ENCODE data around the gene PARP1. TPM values are rescaled to one million over a fixed set of nuclear protein-coding genes. Genes with fewer than 3 reads are reported as not detected.

The PARP1 gene
- polyA plus RNA-seq, 3 donors = 17.7 to 30.0 (median 23.3) TPM

DNA sequence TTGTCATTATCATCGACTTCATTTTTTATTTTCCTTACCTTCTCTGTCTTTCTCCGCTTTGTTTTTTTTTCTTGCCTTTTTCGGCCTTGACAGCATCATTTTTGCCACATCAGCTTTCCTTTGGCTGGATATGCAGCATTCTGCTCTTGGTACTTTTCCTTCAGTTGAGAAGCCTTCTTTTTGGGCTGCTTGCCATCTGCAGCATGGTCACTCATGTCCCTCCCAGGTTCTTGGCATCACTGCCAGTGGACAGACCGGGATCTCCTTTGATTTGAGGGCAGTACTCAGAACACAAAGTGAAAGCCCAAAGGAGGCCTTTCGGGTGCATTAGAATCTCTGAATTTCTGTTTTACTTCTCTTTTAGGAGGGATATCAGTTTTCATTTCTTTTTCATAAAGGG lies 3.7 kb upstream of the PARP1 start:
- no peak overlapping the region for H3K4me3 Mint-ChIP-seq
- peaks cover 0 to 11% (median 5%) of the 10 kb centered on the region in 3 donors for H3K27me3 Mint-ChIP-seq (ENCODE audit: low read depth in 3 of 3)
- peaks cover 7 to 13% of the 10 kb centered on the region in 2 donors for H3K4me1 ChIP-seq (ENCODE audit: control insufficient read depth in 1 of 2, insufficient read depth in 2 of 2, low read length in 2 of 2)
- no peaks in the 10 kb centered on the region for H3K36me3 ChIP-seq (replicated peaks in 1 of 2; ENCODE audit: control insufficient read depth in 1 of 2, insufficient read depth in 2 of 2, low read length in 2 of 2)
- peaks cover 4% of the 10 kb centered on the region for H4K20me1 ChIP-seq (ENCODE audit: insufficient read depth, low read length)
- intact Hi-C loops (cut with micrococcal nuclease) = no loop called here
- WGBS (ENCODE audit: insufficient coverage) = 81% methylated on average over 3 of the region's 5 CpGs
- no peak overlapping the region for H3K27ac ChIP-seq (ENCODE audit: low read depth in 1 of 2, low read length in 2 of 2)
- peaks cover 0 to 5% (median 0%) of the 10 kb centered on the region in 7 donors for H3K9me3 Mint-ChIP-seq
- no peak overlapping the region for H3K9ac ChIP-seq (ENCODE audit: insufficient read depth, low read length, poor library complexity, severe bottlenecking)
- H3K27me3 ChIP-seq (ENCODE audit: control insufficient read depth in 2 of 2, insufficient read depth in 2 of 2, low read length in 2 of 2) = no peaks in the 10 kb centered on the region
- H3K4me1 Mint-ChIP-seq = peaks cover 7% of the 10 kb centered on the region
- TF ChIP-seq, protein P1, sequence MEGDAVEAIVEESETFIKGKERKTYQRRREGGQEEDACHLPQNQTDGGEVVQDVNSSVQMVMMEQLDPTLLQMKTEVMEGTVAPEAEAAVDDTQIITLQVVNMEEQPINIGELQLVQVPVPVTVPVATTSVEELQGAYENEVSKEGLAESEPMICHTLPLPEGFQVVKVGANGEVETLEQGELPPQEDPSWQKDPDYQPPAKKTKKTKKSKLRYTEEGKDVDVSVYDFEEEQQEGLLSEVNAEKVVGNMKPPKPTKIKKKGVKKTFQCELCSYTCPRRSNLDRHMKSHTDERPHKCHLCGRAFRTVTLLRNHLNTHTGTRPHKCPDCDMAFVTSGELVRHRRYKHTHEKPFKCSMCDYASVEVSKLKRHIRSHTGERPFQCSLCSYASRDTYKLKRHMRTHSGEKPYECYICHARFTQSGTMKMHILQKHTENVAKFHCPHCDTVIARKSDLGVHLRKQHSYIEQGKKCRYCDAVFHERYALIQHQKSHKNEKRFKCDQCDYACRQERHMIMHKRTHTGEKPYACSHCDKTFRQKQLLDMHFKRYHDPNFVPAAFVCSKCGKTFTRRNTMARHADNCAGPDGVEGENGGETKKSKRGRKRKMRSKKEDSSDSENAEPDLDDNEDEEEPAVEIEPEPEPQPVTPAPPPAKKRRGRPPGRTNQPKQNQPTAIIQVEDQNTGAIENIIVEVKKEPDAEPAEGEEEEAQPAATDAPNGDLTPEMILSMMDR (IDR thresholded peaks at IDR 0.05) = no peak
- no peak for DNase-seq
- peaks cover 6% of the 10 kb centered on the region for H3K79me2 ChIP-seq (ENCODE audit: insufficient read depth, low read length)
- H2AFZ ChIP-seq (ENCODE audit: insufficient read depth, low read depth, low read length, poor library complexity, severe bottlenecking) = no peak overlapping the region
- H3K27ac Mint-ChIP-seq = no peak overlapping the region
- no peak overlapping the region for H3K4me3 ChIP-seq (replicated peaks in 1 of 3; ENCODE audit: low read depth in 2 of 3, low read length in 3 of 3)
- H3K9me3 ChIP-seq (replicated peaks in 1 of 2; ENCODE audit: control insufficient read depth in 1 of 2, insufficient read depth in 1 of 2, low read length in 2 of 2) = no peaks in the 10 kb centered on the region
- no peaks in the 10 kb centered on the region for H3K36me3 Mint-ChIP-seq
- no peak overlapping the region for H3K4me2 ChIP-seq (replicated peaks; ENCODE audit: extremely low read depth, low read length, poor library complexity, severe bottlenecking)

DNA sequence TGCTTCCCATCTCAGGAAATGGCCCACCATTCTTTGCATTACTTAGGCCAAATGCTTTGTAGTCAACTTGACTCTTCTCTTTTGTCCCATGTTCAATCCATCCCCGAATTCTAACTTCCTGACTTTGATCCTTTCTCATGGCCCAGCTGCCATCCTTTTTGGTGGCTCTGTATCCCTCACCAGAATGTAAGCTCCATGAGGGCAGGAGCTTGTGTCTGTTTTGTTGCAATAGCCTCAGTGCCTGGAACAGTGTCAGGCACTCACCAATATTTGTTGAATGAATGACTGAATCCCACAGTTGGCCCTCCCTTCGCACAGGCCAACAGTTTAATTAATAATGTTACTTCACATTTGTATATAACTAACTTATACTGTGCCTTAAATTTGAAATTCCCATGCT lies 3.1 kb upstream of the PARP1 start:
- Histone ChIP-seq H3K79me2 (ENCODE audit: insufficient read depth, low read length) (peaks cover 13% of the 10 kb centered on the region), H3K4me2 (replicated peaks; ENCODE audit: extremely low read depth, low read length, poor library complexity, severe bottlenecking) (no peak overlapping the region), H3K9ac (ENCODE audit: insufficient read depth, low read length, poor library complexity, severe bottlenecking) (no peak overlapping the region), H3K4me3 (replicated peaks in 1 of 3; ENCODE audit: low read depth in 2 of 3, low read length in 3 of 3) (no peak overlapping the region), H4K20me1 (ENCODE audit: insufficient read depth, low read length) (peaks cover 7% of the 10 kb centered on the region), H3K9me3 (replicated peaks in 1 of 2; ENCODE audit: control insufficient read depth in 1 of 2, insufficient read depth in 1 of 2, low read length in 2 of 2) (no peaks in the 10 kb centered on the region), H3K36me3 (replicated peaks in 1 of 2; ENCODE audit: control insufficient read depth in 1 of 2, insufficient read depth in 2 of 2, low read length in 2 of 2) (no peaks in the 10 kb centered on the region), H2AFZ (ENCODE audit: insufficient read depth, low read depth, low read length, poor library complexity, severe bottlenecking) (no peak overlapping the region), H3K4me1 (ENCODE audit: control insufficient read depth in 1 of 2, insufficient read depth in 2 of 2, low read length in 2 of 2) (peaks cover 13 to 20% of the 10 kb centered on the region in 2 donors), H3K27me3 (ENCODE audit: control insufficient read depth in 2 of 2, insufficient read depth in 2 of 2, low read length in 2 of 2) (no peaks in the 10 kb centered on the region), H3K27ac (ENCODE audit: low read depth in 1 of 2, low read length in 2 of 2) (no peak overlapping the region)
- H3K27me3 Mint-ChIP-seq (ENCODE audit: low read depth in 3 of 3) = peaks cover 0 to 11% (median 5%) of the 10 kb centered on the region in 3 donors
- WGBS (ENCODE audit: insufficient coverage) = 80% methylated on average over 1 of the region's 2 CpGs
- H3K36me3 Mint-ChIP-seq = no peaks in the 10 kb centered on the region
- TF ChIP-seq, protein P1 (IDR thresholded peaks at IDR 0.05) = no peak
- H3K4me3 Mint-ChIP-seq = no peak overlapping the region
- intact Hi-C loops (cut with micrococcal nuclease) = no loop called here
- peaks cover 14% of the 10 kb centered on the region for H3K4me1 Mint-ChIP-seq
- DNase-seq = no peak
- no peak overlapping the region for H3K27ac Mint-ChIP-seq
- peaks cover 0 to 5% (median 0%) of the 10 kb centered on the region in 7 donors for H3K9me3 Mint-ChIP-seq

Data from CD14-positive monocyte (primary cell).